Neural progenitor cell (in vitro differentiated cells): ENCODE data around the gene GPR143.

Source experiments
- CTCF ChIP-seq: fragments of 200-600 bp; sonication (generic); IDR thresholded peaks from 2 replicates; pipeline ENCODE4 v1.5.1; 2017; ENCODE audit warnings: antibody characterized with exemption, mild to moderate bottlenecking
- EZH2phosphoT487 ChIP-seq: fragments of 200-600 bp; sonication (generic); IDR thresholded peaks from 2 replicates; pipeline ENCODE4 v1.6.1; 2017; ENCODE audit warnings: antibody characterized with exemption

DNA sequence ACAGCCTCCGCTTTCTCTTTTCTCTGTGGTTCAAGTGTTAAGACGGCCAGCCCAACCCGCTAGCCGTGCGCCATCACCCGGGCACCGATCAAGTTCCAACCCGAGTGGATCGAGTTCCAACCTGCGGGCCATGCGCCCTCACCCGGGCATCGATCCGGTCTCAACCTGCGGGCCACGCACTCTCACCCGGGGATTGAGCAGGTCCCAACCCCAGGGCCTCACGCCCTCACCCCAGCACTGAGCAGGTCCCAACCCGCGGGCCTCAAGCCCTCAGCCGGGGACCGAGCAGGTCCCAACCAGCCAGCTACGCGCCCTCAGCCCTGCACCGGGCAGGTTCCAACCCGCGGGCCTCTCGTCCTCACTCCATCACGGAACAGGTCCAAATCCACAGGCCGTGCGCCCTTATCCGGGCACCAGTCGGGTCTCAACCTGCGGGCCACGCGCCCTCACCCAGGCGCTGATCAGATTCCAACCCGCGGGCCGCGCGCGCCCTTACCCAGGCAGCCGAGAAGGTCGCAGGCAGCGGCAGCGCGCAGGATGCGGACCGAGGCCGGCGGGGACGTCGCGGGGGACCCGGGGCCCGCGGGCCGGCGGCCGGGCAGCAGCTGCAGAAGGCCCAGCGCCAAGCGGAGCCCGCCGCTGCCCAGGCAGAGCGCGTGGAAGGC, 443 bp downstream of the GPR143 start:
- TF ChIP-seq CTCF (no peak), EZH2phosphoT487 (no peak)
